NCI-H460 (cell line): Measurements from ENCODE around the gene RBCK1. TPM values are rescaled to one million over a fixed set of nuclear protein-coding genes. Genes with fewer than 3 reads are reported as not detected.
A peak's percentile ranks its signal among the peaks of the same experiment; 100 is the strongest.

Experiments used
- DNase-seq: peaks from one replicate; pipeline ENCODE4 v3.0.0-alpha.2; 2016; ENCODE audit warnings: low read depth; ENCODE audit errors: extremely low read depth
- total RNA-seq: library from RNA; depleted of rRNA; stranded (reverse); fragments of >200 nt; shearing (Covaris generic); gene quantifications from 2 replicates; pipeline ENCODE4 v1.2.3, GENCODE V29; 2014

RBCK1 gene
- total RNA-seq, 1 experiment from 2014 or later, result 211 TPM

GRCh38 chr20:415820-416322 lies 7.8 kb downstream of the RBCK1 start:
- DNase-seq, result no peak

DNA sequence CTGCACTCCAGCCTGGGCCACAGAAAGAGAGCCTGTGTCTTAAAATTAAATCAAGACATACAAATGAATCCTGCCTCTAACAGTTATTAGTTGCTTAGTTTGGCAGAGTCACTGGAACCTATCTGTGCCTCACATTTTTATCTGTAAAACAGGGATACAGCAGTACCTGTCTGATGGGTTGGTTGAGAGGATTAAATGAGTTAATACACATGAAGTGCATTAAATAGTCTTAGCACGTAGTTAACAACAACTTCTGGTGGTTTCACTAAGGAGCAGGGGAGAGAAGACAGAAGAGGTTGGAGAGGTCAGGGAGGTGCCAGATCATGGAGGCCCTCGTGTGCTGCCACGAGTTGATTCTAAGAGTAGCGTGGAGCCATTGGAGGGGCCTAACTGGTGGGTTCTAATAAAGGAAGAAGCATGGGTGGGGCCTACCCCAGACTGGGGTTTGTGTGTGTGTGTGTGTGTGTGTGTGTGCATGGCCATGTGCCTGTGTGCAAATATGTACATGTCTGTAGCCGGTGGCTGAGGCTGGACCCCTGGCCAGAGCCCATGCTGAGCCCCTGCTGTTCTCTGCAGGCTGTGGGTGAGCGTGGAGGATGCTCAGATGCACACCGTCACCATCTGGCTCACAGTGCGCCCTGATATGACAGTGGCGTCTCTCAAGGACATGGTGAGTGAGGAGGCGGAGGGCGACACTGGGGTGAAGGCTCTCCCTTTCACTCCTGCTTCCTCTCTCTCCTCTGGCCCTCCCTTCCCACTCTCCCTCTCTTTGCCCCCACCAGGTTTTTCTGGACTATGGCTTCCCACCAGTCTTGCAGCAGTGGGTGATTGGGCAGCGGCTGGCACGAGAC lies 9.1 kb downstream of the RBCK1 start:
- no peak for DNase-seq

GRCh38 chr20:417801-418342 lies 9.8 kb downstream of the RBCK1 start:
- no peak for DNase-seq

- DNase-seq, result no peak
Measured at GRCh38 chr20:418858-419365, 10.8 kb downstream of the RBCK1 start.

- no peak for DNase-seq
Measured at GRCh38 chr20:419556-420165, 11.6 kb downstream of the RBCK1 start.

DNA sequence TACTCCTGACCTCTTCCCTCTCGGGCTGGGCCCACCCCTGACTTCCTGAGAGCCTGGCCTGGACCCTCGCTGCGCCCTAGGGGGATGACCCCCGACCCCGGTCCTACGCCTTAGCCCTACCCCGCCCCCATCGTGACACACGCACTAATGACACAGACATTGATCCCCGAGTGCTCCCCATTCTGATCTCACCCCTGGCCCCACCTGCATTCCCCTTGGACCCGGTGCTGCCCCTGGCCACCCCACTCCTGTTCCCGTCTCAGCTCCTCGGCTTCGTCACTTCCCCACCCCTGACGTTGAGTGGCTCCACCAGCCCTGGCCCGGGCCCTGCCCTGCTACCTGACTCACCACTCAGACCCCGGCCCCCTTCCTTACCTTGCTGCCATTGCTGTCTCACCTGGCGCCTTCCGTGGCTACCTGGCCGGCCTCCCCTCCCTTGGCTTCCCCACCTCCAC lies 12.1 kb downstream of the RBCK1 start:
- DNase-seq, result no peak

DNA sequence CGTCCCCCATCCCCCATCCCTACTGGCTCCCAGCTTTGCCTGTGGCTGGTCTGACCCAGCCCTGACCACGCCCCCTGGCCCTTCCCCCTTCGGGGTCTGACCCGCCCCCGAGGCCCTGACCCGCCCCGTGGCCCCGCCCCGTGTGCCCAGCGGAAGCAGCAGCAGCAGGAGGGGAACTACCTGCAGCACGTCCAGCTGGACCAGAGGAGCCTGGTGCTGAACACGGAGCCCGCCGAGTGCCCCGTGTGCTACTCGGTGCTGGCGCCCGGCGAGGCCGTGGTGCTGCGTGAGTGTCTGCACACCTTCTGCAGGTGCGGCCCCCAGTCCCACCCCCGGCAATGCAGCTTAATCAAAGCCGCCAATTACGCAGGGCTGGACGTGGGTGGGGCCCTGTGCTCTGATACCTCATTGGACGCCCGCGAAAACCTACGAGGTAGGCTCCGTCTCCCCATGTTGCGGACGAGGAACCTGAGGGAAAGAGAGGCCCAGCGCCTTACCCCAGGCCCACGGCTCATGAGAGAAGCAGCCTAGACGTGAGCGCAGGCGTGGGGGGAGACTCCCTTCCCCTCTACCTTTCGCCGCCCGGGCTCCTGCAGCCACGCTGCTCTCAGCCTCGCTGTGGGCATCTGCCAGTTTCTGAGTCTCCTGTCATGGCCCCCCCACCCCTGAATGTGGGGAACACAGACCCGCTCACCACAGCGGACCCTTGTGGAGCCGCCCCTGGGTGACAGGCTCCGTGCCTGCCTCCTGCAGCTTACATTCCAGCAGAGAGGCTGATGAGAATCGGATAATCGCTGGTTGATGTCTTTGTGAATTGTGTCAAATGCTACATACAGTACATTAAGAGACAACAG lies 12.8 kb downstream of the RBCK1 start:
- DNase-seq, result no peak

- no peak for DNase-seq
Measured at GRCh38 chr20:421685-422250, 13.7 kb downstream of the RBCK1 start.

- DNase-seq, result no peak
Measured at GRCh38 chr20:426566-426965, 18.5 kb downstream of the RBCK1 start.

- no peak for DNase-seq
Measured at GRCh38 chr20:427401-427800, 19.3 kb downstream of the RBCK1 start.

- DNase-seq, result no peak
Measured at GRCh38 chr20:427849-428657, 20.0 kb downstream of the RBCK1 start.

- DNase-seq, result no peak
Measured at GRCh38 chr20:428658-429200, 20.6 kb downstream of the RBCK1 start.

DNA sequence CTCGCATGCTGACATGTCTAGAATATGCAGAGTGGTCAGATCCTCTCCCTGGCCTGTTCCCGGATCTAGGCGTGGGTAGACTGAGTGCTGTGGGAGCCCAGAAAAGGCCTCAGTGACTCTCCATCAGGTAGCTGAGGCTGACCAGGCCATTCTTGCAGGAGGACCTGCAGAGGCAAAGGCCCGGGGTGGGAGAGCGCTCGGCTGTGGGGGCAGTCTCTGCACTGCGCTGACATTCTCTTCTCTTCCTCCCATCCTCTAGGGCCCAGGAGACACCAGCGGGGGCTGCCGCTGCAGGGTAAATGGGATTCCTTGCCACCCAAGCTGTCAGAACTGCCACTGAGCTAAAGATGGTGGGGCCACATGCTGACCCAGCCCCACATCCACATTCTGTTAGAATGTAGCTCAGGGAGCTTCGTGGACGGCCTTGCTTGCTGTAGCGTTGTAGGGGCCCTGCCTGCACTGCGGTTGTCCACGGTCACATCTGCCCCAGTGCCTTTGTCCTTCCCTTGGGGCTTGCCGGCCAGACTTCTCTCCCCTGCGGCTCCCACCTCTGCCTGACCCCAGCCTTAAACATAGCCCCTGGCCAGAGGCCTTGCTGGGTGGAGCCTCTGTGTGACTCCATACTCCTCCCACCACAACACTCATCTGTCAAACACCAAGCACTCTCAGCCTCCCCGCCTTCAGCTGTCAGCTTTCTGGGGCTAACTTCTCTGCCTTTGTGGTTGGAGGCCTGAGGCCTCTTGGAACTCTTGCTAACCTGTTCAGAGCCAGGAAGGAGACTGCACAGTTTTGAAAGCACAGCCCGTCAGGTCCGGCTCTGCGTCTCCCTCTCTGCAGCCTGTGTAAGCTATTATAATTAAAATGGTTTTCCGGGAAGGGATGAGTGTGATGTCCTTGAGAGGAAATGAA lies 22.2 kb downstream of the RBCK1 start:
- DNase-seq, result no peak

DNA sequence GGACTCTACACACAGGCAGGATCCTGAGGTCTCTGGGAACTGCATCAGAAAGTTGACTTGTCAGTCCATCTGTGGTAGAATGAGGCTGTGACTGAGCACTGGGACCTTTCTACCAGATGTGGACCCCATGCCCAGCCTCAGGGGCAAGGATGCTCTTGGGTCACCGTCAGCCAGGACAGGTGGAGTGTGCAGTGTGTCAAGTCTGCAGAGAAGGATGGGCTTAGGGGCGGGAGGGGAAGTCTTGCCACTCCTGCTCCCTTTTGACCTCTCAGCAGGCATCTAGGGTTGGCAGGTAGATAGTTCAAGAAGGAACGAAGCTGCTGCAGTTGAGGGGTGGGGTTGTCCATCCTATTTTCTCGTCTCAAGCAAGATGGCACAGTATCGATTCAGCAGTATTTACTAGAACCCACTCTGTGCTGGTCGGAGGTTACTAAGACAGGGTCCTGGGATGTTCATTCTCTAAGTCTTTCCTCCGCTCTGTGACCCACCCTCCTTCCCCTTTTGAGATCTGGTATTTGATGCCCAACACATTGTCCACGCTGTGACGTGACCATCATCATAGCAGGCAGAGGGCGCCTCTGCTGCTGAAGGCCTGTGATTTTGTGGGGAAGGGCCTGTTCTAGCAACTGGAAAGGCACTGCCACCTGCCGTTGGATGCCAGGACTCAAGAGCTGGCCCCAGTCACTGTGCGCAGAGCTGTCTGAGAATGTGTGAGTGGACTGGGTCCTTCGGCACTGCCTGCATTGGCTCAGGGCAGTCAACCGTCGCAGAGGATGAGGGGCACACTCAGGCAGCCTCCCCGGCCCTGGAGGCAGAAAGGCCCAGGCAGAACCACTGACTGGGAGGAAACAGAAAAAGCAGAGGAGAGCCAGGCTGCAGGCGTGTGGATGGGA lies 23.2 kb downstream of the RBCK1 start:
- peak; percentile 91 for DNase-seq

- DNase-seq, result no peak
Measured at GRCh38 chr20:432208-432607, 24.1 kb downstream of the RBCK1 start.

- DNase-seq, result no peak
Measured at GRCh38 chr20:432677-433299, 24.7 kb downstream of the RBCK1 start.
